Panc1 (cell line): ENCODE results near the gene ATP13A1. TPM values are rescaled to one million over a fixed set of nuclear protein-coding genes. Genes with fewer than 3 reads are reported as not detected.
A peak's percentile ranks its signal among the peaks of the same experiment; 100 is the strongest.

Experiments used
- ATAC-seq: fragments of 200-7000 bp; cut with Tn5 transposase; 2 replicates; pipeline ENCODE4 v1.9.1; 2020; ENCODE audit warnings: mild to moderate bottlenecking, moderate library complexity
- BruUV-seq: library from RNA; stranded (reverse); fragments of 400-500 nt; replicated peaks from 2 replicates; lab custom pipeline; 2021; lab: Mats Ljungman, UMichigan
- CTCF ChIA-PET: fragments of 300-600 bp; sonication (Branson Sonifier 250); formaldehyde crosslinking; loops from one replicate; lab custom pipeline; 2022; ENCODE audit warnings: antibody characterized with exemption; lab: Charles Lee
- POLR2A ChIA-PET: fragments of 300-600 bp; sonication (Branson Sonifier 250); formaldehyde crosslinking; loops from one replicate; lab custom pipeline; 2022; ENCODE audit warnings: antibody characterized with exemption; lab: Charles Lee
- DNase-seq: peaks from one replicate; pipeline ENCODE4 v3.0.0-alpha.2; 2010; ENCODE audit warnings: low read depth, low spot score
- H3K27ac ChIP-seq: 2 replicates; pipeline ENCODE4 v1.5.1; 2011; ENCODE audit warnings: mild to moderate bottlenecking, low read length, inconsistent platforms
- H3K27me3 ChIP-seq: fragments of 200-500 bp; sonication (Bioruptor generic); 2 replicates; pipeline ENCODE4 v1.6.0; 2014; ENCODE audit warnings: low read length, inconsistent platforms; ENCODE audit not compliant: control insufficient read depth, insufficient read depth
- H3K36me3 ChIP-seq: fragments of 200-500 bp; sonication (Bioruptor generic); 2 replicates; pipeline ENCODE4 v1.5.1; 2014; ENCODE audit warnings: inconsistent platforms, mild to moderate bottlenecking, low read length, moderate library complexity; ENCODE audit not compliant: control insufficient read depth, insufficient read depth
- H3K4me1 ChIP-seq: 2 replicates; pipeline ENCODE4 v1.5.1; 2011; ENCODE audit warnings: inconsistent platforms, mild to moderate bottlenecking, low read length, moderate library complexity; ENCODE audit not compliant: control insufficient read depth, insufficient read depth
- H3K4me3 ChIP-seq, 2 experiments: 2 replicates each; pipeline ENCODE4 v1.5.1; 2011 to 2012; ENCODE audit warnings: low read depth in 2 of 2, low read length in 2 of 2, mild to moderate bottlenecking in 2 of 2, inconsistent platforms in 1 of 2, moderate library complexity in 1 of 2
- H3K9me3 ChIP-seq: fragments of 200-500 bp; sonication (Bioruptor generic); 2 replicates; pipeline ENCODE4 v1.5.1; 2014; ENCODE audit warnings: low read depth, mild to moderate bottlenecking, inconsistent platforms, low read length, moderate library complexity; ENCODE audit not compliant: control insufficient read depth, insufficient read depth
- POLR2AphosphoS5 ChIP-seq: IDR thresholded peaks from 2 replicates; pipeline ENCODE4 v1.6.1; 2012; ENCODE audit warnings: mild to moderate bottlenecking, low read depth, low read length, moderate library complexity
- SIN3A ChIP-seq: IDR thresholded peaks from 2 replicates; pipeline ENCODE4 v1.6.1; 2012; ENCODE audit warnings: low read depth, mild to moderate bottlenecking, low read length, moderate library complexity, borderline replicate concordance; ENCODE audit not compliant: insufficient read depth
- TCF7L2 ChIP-seq: IDR thresholded peaks from 2 replicates; pipeline ENCODE4 v1.6.1; 2011; ENCODE audit warnings: mild to moderate bottlenecking, low read depth, low read length, inconsistent platforms
- in situ Hi-C: cut with HindIII; loops from 2 replicates; pipeline ENCODE4 v1.10.0; 2016; ENCODE audit warnings: low sequenced_read_pairs, low pct_unique_long_range_greater_than_20kb
- intact Hi-C: fragments of 100-400 bp; cut with micrococcal nuclease; formaldehyde crosslinking; loops from one replicate; pipeline ENCODE4 v1.10.0; 2022; ENCODE audit not compliant: unreplicated experiment
- total RNA-seq: library from RNA; stranded (reverse); gene quantifications from one replicate; pipeline ENCODE4 v1.2.1, GENCODE V29; 2021; ENCODE audit not compliant: unreplicated experiment
- TF ChIP-seq, protein P1 (sequence below): fragments of 450-650 bp; IDR thresholded peaks from 2 replicates; pipeline ENCODE4 v1.5.1; 2017; ENCODE audit warnings: mild to moderate bottlenecking
- TF ChIP-seq, protein P2 (sequence below), 2 experiments: IDR thresholded peaks; 2 replicates each; pipeline ENCODE4 v1.6.1; 2011 to 2012; ENCODE audit warnings: low read depth in 2 of 2, control low read depth in 1 of 2, low read length in 1 of 2, mild to moderate bottlenecking in 1 of 2, moderate library complexity in 1 of 2; ENCODE audit not compliant: insufficient read depth in 1 of 2

The ATP13A1 gene
- total RNA-seq, 1 experiment from 2014 or later = 62.3 TPM

DNA sequence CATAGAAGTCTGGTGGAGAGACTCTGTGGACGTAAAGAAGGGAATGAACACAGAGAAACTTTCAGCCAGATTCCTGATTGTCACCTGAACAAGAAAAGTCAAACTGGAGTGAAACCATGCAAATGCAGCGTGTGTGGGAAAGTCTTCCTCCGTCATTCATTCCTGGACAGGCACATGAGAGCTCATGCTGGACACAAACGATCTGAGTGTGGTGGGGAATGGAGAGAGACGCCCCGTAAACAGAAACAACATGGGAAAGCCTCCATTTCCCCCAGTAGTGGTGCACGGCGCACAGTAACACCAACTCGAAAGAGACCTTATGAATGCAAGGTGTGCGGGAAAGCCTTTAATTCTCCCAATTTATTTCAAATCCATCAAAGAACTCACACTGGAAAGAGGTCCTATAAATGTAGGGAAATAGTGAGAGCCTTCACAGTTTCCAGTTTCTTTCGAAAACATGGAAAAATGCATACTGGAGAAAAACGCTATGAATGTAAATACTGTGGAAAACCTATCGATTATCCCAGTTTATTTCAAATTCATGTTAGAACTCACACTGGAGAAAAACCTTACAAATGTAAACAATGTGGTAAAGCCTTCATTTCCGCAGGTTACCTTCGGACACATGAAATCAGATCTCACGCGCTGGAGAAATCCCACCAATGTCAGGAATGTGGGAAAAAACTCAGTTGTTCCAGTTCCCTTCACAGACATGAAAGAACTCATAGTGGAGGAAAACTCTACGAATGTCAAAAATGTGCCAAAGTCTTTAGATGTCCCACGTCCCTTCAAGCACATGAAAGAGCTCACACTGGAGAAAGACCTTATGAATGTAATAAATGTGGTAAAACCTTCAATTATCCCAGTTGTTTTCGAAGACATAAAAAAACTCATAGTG is 15.9 kb upstream of the ATP13A1 start:
- peaks cover 28% of the 10 kb centered on the region; the same call in 1 of the 2 replicates for H3K9me3 ChIP-seq
- intact Hi-C loops = no loop called here
- TSS peak; percentile 40 for BruUV-seq

DNA sequence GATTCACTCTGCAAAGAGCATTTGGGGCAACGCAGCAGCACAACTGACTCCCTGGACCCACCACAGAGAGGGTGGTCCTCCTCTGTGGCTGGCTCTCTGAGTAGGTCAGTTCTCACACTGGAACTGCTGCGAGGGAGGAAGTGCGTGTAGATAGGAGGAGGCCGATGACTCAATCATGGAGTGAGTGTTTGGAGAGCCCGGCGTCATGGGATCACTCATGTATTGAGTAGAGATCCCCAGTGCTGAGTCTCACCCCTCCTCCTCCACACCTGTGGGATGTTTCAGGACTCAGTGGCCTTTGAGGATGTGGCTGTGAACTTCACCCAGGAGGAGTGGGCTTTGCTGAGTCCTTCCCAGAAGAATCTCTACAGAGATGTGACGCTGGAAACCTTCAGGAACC is 14.1 kb upstream of the ATP13A1 start:
- Histone ChIP-seq H3K9me3 (peaks cover 32% of the 10 kb centered on the region; the same call in 1 of the 2 replicates), H3K27me3 (no peaks in the 10 kb centered on the region), H3K4me1 (no peaks in the 10 kb centered on the region), H3K27ac (no peak overlapping the region), H3K36me3 (no peaks in the 10 kb centered on the region; the same call in none of the 2 replicates), H3K4me3 (no peak overlapping the region)
- intact Hi-C loops (no loop called here), in situ Hi-C loops (no loop called here)
- ATAC-seq (no peak), DNase-seq (no peak)
- POLR2A ChIA-PET = no interaction called here
- BruUV-seq = no TSS peak
- TF ChIP-seq TCF7L2 (no peak), POLR2AphosphoS5 (no peak), SIN3A (no peak)
- TF ChIP-seq, protein P1, sequence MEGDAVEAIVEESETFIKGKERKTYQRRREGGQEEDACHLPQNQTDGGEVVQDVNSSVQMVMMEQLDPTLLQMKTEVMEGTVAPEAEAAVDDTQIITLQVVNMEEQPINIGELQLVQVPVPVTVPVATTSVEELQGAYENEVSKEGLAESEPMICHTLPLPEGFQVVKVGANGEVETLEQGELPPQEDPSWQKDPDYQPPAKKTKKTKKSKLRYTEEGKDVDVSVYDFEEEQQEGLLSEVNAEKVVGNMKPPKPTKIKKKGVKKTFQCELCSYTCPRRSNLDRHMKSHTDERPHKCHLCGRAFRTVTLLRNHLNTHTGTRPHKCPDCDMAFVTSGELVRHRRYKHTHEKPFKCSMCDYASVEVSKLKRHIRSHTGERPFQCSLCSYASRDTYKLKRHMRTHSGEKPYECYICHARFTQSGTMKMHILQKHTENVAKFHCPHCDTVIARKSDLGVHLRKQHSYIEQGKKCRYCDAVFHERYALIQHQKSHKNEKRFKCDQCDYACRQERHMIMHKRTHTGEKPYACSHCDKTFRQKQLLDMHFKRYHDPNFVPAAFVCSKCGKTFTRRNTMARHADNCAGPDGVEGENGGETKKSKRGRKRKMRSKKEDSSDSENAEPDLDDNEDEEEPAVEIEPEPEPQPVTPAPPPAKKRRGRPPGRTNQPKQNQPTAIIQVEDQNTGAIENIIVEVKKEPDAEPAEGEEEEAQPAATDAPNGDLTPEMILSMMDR = no peak
- TF ChIP-seq, protein P2, sequence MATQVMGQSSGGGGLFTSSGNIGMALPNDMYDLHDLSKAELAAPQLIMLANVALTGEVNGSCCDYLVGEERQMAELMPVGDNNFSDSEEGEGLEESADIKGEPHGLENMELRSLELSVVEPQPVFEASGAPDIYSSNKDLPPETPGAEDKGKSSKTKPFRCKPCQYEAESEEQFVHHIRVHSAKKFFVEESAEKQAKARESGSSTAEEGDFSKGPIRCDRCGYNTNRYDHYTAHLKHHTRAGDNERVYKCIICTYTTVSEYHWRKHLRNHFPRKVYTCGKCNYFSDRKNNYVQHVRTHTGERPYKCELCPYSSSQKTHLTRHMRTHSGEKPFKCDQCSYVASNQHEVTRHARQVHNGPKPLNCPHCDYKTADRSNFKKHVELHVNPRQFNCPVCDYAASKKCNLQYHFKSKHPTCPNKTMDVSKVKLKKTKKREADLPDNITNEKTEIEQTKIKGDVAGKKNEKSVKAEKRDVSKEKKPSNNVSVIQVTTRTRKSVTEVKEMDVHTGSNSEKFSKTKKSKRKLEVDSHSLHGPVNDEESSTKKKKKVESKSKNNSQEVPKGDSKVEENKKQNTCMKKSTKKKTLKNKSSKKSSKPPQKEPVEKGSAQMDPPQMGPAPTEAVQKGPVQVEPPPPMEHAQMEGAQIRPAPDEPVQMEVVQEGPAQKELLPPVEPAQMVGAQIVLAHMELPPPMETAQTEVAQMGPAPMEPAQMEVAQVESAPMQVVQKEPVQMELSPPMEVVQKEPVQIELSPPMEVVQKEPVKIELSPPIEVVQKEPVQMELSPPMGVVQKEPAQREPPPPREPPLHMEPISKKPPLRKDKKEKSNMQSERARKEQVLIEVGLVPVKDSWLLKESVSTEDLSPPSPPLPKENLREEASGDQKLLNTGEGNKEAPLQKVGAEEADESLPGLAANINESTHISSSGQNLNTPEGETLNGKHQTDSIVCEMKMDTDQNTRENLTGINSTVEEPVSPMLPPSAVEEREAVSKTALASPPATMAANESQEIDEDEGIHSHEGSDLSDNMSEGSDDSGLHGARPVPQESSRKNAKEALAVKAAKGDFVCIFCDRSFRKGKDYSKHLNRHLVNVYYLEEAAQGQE (IDR thresholded peaks at IDR 0.05; ENCODE audit: insufficient read depth in 1 of 2, low read depth in 2 of 2, low read length in 1 of 2) = no peak
- CTCF ChIA-PET = no interaction called here

More for the DNA sequence above, 15.9 kb upstream of the ATP13A1 start:
- Histone ChIP-seq H3K36me3 (no peaks in the 10 kb centered on the region; the same call in none of the 2 replicates), H3K4me1 (no peaks in the 10 kb centered on the region), H3K4me3 (no peak overlapping the region), H3K27me3 (no peaks in the 10 kb centered on the region), H3K27ac (no peak overlapping the region)
- TF ChIP-seq TCF7L2 (no peak), POLR2AphosphoS5 (no peak), SIN3A (no peak)
- TF ChIP-seq, protein P2 (IDR thresholded peaks at IDR 0.05; ENCODE audit: insufficient read depth in 1 of 2, low read depth in 2 of 2, low read length in 1 of 2) = no peak
- TF ChIP-seq, protein P1 = no peak
- no peak for ATAC-seq
- in situ Hi-C loops = no loop called here
- ChIA-PET POLR2A (no interaction called here), CTCF (no interaction called here)
- DNase-seq = no peak
